Common myeloid progenitor, CD34-positive (primary cell): Measurements from ENCODE around the gene WNT6.

Source experiments
- CTCF ChIA-PET: fragments of 350-600 bp; sonication (Branson Sonifier 250); formaldehyde crosslinking; loops from one replicate; lab custom pipeline; 2021; ENCODE audit warnings: antibody characterized with exemption; lab: Charles Lee
- POLR2A ChIA-PET: fragments of 350-600 bp; sonication (Branson Sonifier 250); formaldehyde crosslinking; loops from one replicate; lab custom pipeline; 2021; ENCODE audit warnings: antibody characterized with exemption; lab: Charles Lee
- DNase-seq, 3 donors: peaks; one replicate each; pipeline versions ENCODE4 v3.0.0 to v3.0.0-alpha.2; 2013
- H3K27ac ChIP-seq, 2 experiments: 1 replicate in 1 of 2; 2 replicates in 1 of 2; pipeline ENCODE4 v1.7.0; 2013; ENCODE audit warnings: inconsistent platforms in 2 of 2, low read length in 2 of 2, mild to moderate bottlenecking in 2 of 2, low read depth in 1 of 2, moderate library complexity in 1 of 2; ENCODE audit not compliant: severe bottlenecking in 2 of 2, insufficient read depth in 1 of 2, poor library complexity in 1 of 2
- H3K27me3 ChIP-seq, 5 experiments: replicated peaks in 2 of 5; 1 replicate in 3 of 5; 2 replicates in 2 of 5; pipeline versions ENCODE4 v1.6.1 to v1.7.0; 2013; ENCODE audit warnings: low read length in 4 of 5, mild to moderate bottlenecking in 2 of 5, moderate library complexity in 2 of 5, inconsistent platforms in 1 of 5; ENCODE audit not compliant: insufficient read depth in 5 of 5, control insufficient read depth in 4 of 5
- H3K36me3 ChIP-seq, 4 experiments: 1 replicate in 2 of 4; 2 replicates in 2 of 4; pipeline versions ENCODE4 v1.6.1 to v1.7.0; 2013; ENCODE audit warnings: low read length in 3 of 4, control low read depth in 1 of 4, mild to moderate bottlenecking in 1 of 4; ENCODE audit not compliant: control insufficient read depth in 4 of 4, insufficient read depth in 4 of 4
- H3K4me1 ChIP-seq, 4 experiments: 1 replicate in 3 of 4; 2 replicates in 1 of 4; pipeline versions ENCODE4 v1.6.1 to v1.7.1; 2013; ENCODE audit warnings: low read length in 3 of 4, mild to moderate bottlenecking in 3 of 4, control low read depth in 1 of 4, inconsistent platforms in 1 of 4, moderate library complexity in 1 of 4; ENCODE audit not compliant: control insufficient read depth in 4 of 4, insufficient read depth in 4 of 4; ENCODE audit errors: control extremely low read depth in 1 of 4
- H3K4me3 ChIP-seq, 7 experiments: 1 replicate in 4 of 7; 2 replicates in 3 of 7; pipeline versions ENCODE4 v1.5.1 to v1.7.0; 2013; ENCODE audit warnings: mild to moderate bottlenecking in 7 of 7, low read length in 6 of 7, moderate library complexity in 6 of 7, inconsistent platforms in 2 of 7, low read depth in 2 of 7, control low read depth in 1 of 7; ENCODE audit not compliant: insufficient read depth in 4 of 7, control insufficient read depth in 1 of 7; ENCODE audit errors: extremely low read depth in 1 of 7
- H3K9me3 ChIP-seq, 5 experiments: 1 replicate in 4 of 5; 2 replicates in 1 of 5; pipeline versions ENCODE4 v1.6.1 to v1.7.1; 2013; ENCODE audit warnings: low read length in 4 of 5, mild to moderate bottlenecking in 2 of 5, inconsistent platforms in 1 of 5, low read depth in 1 of 5, moderate library complexity in 1 of 5; ENCODE audit not compliant: control insufficient read depth in 4 of 5, insufficient read depth in 2 of 5; ENCODE audit errors: control extremely low read depth in 1 of 5
- WGBS: methylation state at CpG from one replicate; pipeline ENCODE4 v1.1.5; 2013; ENCODE audit not compliant: insufficient coverage; 5-methylcytosine and 5-hydroxymethylcytosine counted together

WNT6 gene

DNA sequence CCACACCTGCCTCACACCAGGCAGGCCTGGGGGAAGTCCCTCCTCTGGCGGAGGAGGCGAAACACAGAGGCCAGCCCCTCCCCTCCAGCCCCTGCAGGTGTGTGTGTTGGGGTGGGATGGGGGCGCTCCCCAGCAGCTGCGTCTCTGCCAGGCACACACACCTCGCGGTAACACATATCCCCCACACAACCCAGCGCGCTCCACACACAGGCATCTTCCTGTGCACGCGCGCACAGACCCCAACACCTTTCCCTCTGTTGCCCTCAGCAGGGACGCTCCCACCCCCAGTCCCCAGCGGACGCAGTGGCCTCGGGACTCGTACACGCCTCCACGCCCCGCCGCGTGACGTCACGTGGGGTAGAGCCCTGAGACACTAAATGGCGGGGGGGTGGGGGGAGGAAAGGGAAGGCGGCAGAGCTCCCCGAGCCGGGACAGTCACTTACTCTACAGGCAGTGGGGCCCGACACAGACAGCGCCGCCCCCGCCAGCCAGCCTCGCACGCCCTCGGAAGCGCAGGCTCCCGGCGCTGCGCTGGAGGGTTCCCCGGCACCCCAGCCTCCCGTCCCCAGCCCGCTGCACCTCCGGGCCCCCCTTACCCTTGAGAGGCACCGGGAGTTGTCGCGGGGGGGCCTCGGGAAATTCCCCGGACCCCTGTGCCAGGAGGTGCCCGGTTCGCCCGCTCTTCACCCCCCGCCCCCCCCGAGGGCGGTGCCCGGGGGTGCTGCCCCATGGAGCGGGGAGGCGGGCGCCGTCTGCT, 20.7 kb downstream of the WNT6 start, which contains the start of gene WNT10A:
TSS of gene WNT10A (plus strand) at position 751 of the 757 bp plus-strand sequence. CDS start 144 bp downstream, outside the sequence.
- Histone ChIP-seq H3K4me1 (peaks cover 0 to 33% (median 17%) of the 10 kb centered on the region in 4 experiments), H3K36me3 (no peaks in the 10 kb centered on the region), H3K9me3 (no peaks in the 10 kb centered on the region), H3K4me3 (peak within 1 kb of the TSS in 3 of 7 experiments; percentile 26 to 66 (median 28)), H3K27ac (no peak within 1 kb of the TSS), H3K27me3 (peaks cover 8 to 95% (median 60%) of the 10 kb centered on the region in 5 experiments)
- CTCF ChIA-PET = interaction anchor here (12.7 to 22.6 kb wide), 2 partner anchors 18 to 25 kb away, joined by 233 to 923 read pairs; partner anchors contain the start of gene WNT6
- 0% methylated on average over 29 of the region's 58 CpGs for whole genome bisulfite sequencing
- POLR2A ChIA-PET = interaction anchor here (0.7 to 1.0 kb wide), 4 partner anchors 8 to 509 kb away, joined by 3 to 4 read pairs (median 4); no protein-coding TSS in a partner anchor
- peak; percentile 57 to 83 (median 73) for DNase-seq

DNA sequence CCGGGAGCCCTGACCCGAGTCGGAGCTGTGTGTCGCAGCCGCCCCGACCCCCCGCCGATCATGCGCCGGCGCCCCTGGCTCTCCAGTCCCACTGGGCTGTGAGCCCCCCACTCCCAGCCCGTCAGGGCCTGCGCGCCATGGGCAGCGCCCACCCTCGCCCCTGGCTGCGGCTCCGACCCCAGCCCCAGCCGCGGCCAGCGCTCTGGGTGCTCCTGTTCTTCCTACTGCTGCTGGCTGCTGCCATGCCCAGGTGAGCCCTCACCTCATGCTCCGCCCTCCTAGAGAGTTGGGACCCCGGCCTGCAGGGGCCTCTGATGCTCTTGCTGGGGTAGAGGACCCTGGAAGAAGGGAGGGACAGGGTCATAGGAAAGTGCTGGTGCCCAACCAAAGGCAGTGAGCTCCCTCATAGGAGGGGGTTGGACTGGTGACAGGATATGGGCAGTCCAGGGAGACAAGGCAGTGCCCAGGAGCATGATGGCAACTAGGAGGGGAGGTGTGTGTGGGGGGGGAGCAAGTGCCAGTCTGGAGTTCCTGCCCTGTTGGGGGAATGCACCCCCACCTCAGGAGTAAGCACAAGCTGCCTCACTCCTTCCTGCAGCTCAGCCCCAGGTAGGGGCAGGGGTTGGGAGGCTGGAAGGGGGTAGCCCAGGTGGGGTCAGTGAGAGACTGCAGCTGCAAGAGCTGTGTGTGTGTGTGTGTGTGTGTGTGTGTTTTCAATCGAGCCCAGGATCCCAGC, 21.4 kb downstream of the WNT6 start:
- H3K27ac ChIP-seq = no peak overlapping the region
- peaks cover 6 to 92% (median 56%) of the 10 kb centered on the region in 5 experiments for H3K27me3 ChIP-seq
- no peaks in the 10 kb centered on the region for H3K36me3 ChIP-seq
- H3K4me1 ChIP-seq = peaks cover 0 to 33% (median 17%) of the 10 kb centered on the region in 4 experiments
- CTCF ChIA-PET = interaction anchor here (0.8 to 22.6 kb wide), 3 partner anchors 17 to 26 kb away, joined by 3 to 923 read pairs (median 233); partner anchors contain the start of gene WNT6
- no peak for DNase-seq
- POLR2A ChIA-PET = interaction anchor here (0.7 to 1.0 kb wide), 4 partner anchors 8 to 508 kb away, joined by 3 to 4 read pairs (median 4); no protein-coding TSS in a partner anchor
- no peaks in the 10 kb centered on the region for H3K9me3 ChIP-seq
- 9% methylated on average over 21 of the region's 24 CpGs for WGBS
- peak overlapping the region in 3 of 7 experiments; percentile 5 to 26 (median 9) for H3K4me3 ChIP-seq

DNA sequence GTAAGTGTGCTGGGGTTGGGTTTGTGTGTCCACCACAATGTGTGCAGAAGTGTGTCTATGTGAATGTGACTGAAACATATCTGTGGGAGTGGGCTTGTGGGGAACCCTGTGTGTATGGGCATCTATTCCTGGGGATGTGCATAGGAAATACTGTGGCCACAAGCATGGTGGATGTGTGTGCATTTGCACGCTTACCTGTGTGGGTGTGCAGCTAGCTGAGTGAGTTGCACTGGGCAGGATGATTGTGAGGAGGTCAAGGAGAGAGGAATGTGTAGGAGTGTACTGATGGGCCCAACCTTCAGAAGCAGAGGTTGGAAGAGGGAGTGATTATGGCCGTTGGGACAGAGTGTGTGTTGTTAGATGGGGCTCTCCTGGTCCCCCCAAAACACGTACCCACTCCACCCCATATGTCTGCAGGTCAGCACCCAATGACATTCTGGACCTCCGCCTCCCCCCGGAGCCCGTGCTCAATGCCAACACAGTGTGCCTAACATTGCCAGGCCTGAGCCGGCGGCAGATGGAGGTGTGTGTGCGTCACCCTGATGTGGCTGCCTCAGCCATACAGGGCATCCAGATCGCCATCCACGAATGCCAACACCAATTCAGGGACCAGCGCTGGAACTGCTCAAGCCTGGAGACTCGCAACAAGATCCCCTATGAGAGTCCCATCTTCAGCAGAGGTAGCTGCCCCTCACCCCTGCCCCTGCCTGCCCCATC, 22.3 kb downstream of the WNT6 start:
- Histone ChIP-seq H3K27ac (no peak overlapping the region), H3K27me3 (peaks cover 6 to 83% (median 48%) of the 10 kb centered on the region in 5 experiments), H3K36me3 (no peaks in the 10 kb centered on the region), H3K4me1 (peaks cover 0 to 31% (median 17%) of the 10 kb centered on the region in 4 experiments), H3K4me3 (no peak overlapping the region), H3K9me3 (no peaks in the 10 kb centered on the region)
- no peak for DNase-seq
- ChIA-PET CTCF (interaction anchor here (0.8 to 22.6 kb wide), 3 partner anchors 12 to 26 kb away, joined by 3 to 923 read pairs (median 3); no protein-coding TSS in a partner anchor), POLR2A (interaction anchor here (0.8 kb wide), 1 partner anchor 15 kb away, joined by 3 read pairs; no protein-coding TSS in a partner anchor)
- 86% methylated on average over 12 of the region's 13 CpGs for WGBS

DNA sequence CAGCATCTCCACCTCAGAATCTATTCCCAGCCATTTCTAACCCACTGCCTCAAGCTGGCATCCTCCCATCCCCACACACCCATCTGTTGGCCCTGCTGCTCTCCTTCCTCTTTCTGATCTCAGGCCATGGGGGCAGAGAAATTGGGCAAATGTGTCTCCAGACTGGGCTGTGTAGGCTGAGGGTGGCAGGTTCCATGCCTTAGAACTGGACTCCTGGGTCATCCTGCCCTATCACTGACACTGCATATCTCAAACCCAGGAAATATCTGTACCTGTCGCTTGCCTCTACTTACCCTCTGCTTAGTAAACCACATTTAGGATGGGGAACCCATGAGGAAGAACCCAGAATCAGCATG, 22.8 kb downstream of the WNT6 start:
- Histone ChIP-seq H3K27ac (no peak overlapping the region), H3K4me1 (peaks cover 0 to 28% (median 17%) of the 10 kb centered on the region in 4 experiments), H3K36me3 (no peaks in the 10 kb centered on the region), H3K27me3 (peaks cover 6 to 77% (median 44%) of the 10 kb centered on the region in 5 experiments), H3K9me3 (no peaks in the 10 kb centered on the region), H3K4me3 (no peak overlapping the region)
- DNase-seq = peak in 2 of 3 donors; percentile 66 to 67
- no CpG with 5 or more reads among the region's 1 CpG for WGBS
- POLR2A ChIA-PET = interaction anchor here (1.0 kb wide), 1 partner anchor 14 kb away, joined by 4 read pairs; no protein-coding TSS in a partner anchor
- CTCF ChIA-PET = interaction anchor here (0.8 to 22.6 kb wide), 2 partner anchors 12 to 15 kb away, joined by 3 to 923 read pairs; no protein-coding TSS in a partner anchor

DNA sequence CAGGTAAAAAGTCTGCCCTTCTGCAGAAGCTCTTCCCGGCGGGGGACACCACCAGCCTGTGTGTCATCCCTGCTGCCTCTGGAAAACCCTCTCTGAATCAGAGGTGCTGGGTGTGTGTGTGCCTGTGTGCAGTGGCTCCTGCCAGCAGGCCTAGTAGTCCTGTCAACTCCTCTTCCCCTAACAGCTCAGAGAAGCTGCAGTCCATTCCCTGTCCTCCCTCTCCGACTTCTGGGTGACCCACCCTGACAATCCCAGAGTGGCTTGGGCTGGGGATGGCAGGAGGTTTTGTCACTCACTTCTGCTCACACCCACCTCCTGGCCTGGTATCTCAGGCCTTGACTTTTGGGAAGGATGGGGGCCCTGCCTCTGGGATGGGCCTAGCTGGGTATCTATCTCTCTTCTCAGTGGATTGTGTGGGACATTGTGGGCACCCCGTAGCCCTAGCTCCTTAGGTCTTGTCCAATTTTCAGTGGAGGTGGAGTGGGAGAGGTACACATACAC, 23.3 kb downstream of the WNT6 start:
- Histone ChIP-seq H3K4me1 (peaks cover 0 to 28% (median 17%) of the 10 kb centered on the region in 4 experiments), H3K27ac (no peak overlapping the region), H3K4me3 (peak overlapping the region in 1 of 7 experiments; percentile 28), H3K27me3 (peaks cover 6 to 73% (median 41%) of the 10 kb centered on the region in 5 experiments), H3K9me3 (no peaks in the 10 kb centered on the region), H3K36me3 (no peaks in the 10 kb centered on the region)
- no peak for DNase-seq
- ChIA-PET POLR2A (interaction anchor here (1.0 kb wide), 1 partner anchor 13 kb away, joined by 4 read pairs; no protein-coding TSS in a partner anchor), CTCF (interaction anchor here (0.8 to 22.6 kb wide), 2 partner anchors 13 to 15 kb away, joined by 3 to 923 read pairs; no protein-coding TSS in a partner anchor)
- 90% methylated on average over 2 of the region's 4 CpGs for WGBS
